ENCODE measurements around the gene SP140L.

DNA sequence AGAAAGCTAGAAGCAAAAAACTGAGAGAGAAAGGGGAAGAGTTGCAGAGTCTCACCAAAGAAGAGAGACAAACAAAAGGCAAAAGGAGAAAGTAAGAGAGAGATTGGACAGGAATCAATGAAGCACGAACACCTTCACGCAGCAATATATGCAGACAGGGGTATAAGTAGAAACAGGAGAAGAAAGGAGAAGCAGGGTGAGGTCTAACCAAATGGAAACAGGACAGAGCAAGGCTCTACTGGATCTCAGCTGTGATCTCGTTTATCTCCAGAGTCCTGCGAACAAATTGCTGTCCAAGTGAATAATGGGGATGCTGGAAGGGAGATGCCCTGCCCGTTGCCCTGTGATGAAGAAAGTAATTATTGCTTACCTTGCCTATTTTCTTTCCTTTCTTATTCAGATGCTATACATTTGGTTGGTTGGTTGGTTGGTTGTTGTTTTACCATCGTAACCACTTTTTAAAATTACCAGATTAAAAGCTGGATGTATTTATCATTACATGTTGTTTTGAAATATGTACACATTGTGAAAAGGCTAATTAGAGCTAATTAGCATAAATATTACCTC lies 123.0 kb downstream of the SP140L start:
- TF ChIP-seq, protein P1, sequence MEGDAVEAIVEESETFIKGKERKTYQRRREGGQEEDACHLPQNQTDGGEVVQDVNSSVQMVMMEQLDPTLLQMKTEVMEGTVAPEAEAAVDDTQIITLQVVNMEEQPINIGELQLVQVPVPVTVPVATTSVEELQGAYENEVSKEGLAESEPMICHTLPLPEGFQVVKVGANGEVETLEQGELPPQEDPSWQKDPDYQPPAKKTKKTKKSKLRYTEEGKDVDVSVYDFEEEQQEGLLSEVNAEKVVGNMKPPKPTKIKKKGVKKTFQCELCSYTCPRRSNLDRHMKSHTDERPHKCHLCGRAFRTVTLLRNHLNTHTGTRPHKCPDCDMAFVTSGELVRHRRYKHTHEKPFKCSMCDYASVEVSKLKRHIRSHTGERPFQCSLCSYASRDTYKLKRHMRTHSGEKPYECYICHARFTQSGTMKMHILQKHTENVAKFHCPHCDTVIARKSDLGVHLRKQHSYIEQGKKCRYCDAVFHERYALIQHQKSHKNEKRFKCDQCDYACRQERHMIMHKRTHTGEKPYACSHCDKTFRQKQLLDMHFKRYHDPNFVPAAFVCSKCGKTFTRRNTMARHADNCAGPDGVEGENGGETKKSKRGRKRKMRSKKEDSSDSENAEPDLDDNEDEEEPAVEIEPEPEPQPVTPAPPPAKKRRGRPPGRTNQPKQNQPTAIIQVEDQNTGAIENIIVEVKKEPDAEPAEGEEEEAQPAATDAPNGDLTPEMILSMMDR (IDR thresholded peaks at IDR 0.05): no peak
- no peak for TF ChIP-seq SIN3A (IDR thresholded peaks at IDR 0.05; ENCODE audit: borderline replicate concordance, insufficient read depth, low read depth, low read length)
- TF ChIP-seq, protein P2, sequence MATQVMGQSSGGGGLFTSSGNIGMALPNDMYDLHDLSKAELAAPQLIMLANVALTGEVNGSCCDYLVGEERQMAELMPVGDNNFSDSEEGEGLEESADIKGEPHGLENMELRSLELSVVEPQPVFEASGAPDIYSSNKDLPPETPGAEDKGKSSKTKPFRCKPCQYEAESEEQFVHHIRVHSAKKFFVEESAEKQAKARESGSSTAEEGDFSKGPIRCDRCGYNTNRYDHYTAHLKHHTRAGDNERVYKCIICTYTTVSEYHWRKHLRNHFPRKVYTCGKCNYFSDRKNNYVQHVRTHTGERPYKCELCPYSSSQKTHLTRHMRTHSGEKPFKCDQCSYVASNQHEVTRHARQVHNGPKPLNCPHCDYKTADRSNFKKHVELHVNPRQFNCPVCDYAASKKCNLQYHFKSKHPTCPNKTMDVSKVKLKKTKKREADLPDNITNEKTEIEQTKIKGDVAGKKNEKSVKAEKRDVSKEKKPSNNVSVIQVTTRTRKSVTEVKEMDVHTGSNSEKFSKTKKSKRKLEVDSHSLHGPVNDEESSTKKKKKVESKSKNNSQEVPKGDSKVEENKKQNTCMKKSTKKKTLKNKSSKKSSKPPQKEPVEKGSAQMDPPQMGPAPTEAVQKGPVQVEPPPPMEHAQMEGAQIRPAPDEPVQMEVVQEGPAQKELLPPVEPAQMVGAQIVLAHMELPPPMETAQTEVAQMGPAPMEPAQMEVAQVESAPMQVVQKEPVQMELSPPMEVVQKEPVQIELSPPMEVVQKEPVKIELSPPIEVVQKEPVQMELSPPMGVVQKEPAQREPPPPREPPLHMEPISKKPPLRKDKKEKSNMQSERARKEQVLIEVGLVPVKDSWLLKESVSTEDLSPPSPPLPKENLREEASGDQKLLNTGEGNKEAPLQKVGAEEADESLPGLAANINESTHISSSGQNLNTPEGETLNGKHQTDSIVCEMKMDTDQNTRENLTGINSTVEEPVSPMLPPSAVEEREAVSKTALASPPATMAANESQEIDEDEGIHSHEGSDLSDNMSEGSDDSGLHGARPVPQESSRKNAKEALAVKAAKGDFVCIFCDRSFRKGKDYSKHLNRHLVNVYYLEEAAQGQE (IDR thresholded peaks at IDR 0.05; ENCODE audit: insufficient read depth in 1 of 2, low read depth in 2 of 2, low read length in 1 of 2): no peak
